Neutrophil (primary cell): ENCODE results near the gene RBMX.

Experiments
- H3K27ac ChIP-seq: fragments of 200-600 bp; sonication (generic); 2 replicates; pipeline ENCODE4 v1.5.1; 2016; ENCODE audit warnings: mild to moderate bottlenecking, moderate library complexity
- H3K27me3 ChIP-seq: fragments of 200-600 bp; sonication (generic); 2 replicates; pipeline ENCODE4 v1.6.0; 2016; ENCODE audit warnings: mild to moderate bottlenecking
- H3K36me3 ChIP-seq: fragments of 200-600 bp; sonication (generic); 2 replicates; pipeline ENCODE4 v1.5.1; 2017
- H3K4me1 ChIP-seq, 2 experiments: fragments of 200-600 bp in 1 of 2; sonication (generic) in 1 of 2; 1 replicate in 1 of 2; 2 replicates in 1 of 2; pipeline versions ENCODE4 v1.5.1 to v1.6.1; 2013 to 2016; ENCODE audit warnings: low read depth in 1 of 2, low read length in 1 of 2, mild to moderate bottlenecking in 1 of 2, moderate library complexity in 1 of 2; ENCODE audit not compliant: control insufficient read depth in 1 of 2, insufficient read depth in 1 of 2
- H3K4me3 ChIP-seq, 2 experiments: fragments of 200-600 bp in 1 of 2; sonication (generic) in 1 of 2; 1 replicate in 1 of 2; 2 replicates in 1 of 2; pipeline ENCODE4 v1.5.1; 2013 to 2016; ENCODE audit warnings: low read depth in 1 of 2, low read length in 1 of 2, mild to moderate bottlenecking in 1 of 2, moderate library complexity in 1 of 2
- H3K9me3 ChIP-seq: fragments of 200-600 bp; sonication (generic); 2 replicates; pipeline ENCODE4 v1.5.1; 2016
- CTCF ChIP-seq: fragments of 200-600 bp; sonication (generic); IDR thresholded peaks from 2 replicates; pipeline ENCODE4 v1.5.1; 2016; ENCODE audit warnings: antibody characterized with exemption

Gene RBMX

GRCh38 chrX:136870064-136870463 is 10.5 kb downstream of the RBMX start:
- no peak overlapping the region for H3K4me3 ChIP-seq
- H3K27me3 ChIP-seq = no peaks in the 10 kb centered on the region
- no peak for TF ChIP-seq CTCF
- peaks cover 3 to 9% of the 10 kb centered on the region in 2 experiments for H3K4me1 ChIP-seq
- peaks cover 19% of the 10 kb centered on the region for H3K36me3 ChIP-seq
- no peaks in the 10 kb centered on the region for H3K9me3 ChIP-seq
- peak overlapping the region; percentile 51 for H3K27ac ChIP-seq

GRCh38 chrX:136868283-136869055 is 12.1 kb downstream of the RBMX start:
- Histone ChIP-seq H3K27me3 (no peaks in the 10 kb centered on the region), H3K36me3 (peaks cover 7% of the 10 kb centered on the region), H3K9me3 (no peaks in the 10 kb centered on the region), H3K4me3 (no peak overlapping the region), H3K27ac (no peak overlapping the region), H3K4me1 (peaks cover 3 to 9% of the 10 kb centered on the region in 2 experiments)
- TF ChIP-seq CTCF = no peak

GRCh38 chrX:136867518-136867917 is 13.0 kb downstream of the RBMX start:
- Histone ChIP-seq H3K27ac (no peak overlapping the region), H3K4me1 (peaks cover 3 to 9% of the 10 kb centered on the region in 2 experiments), H3K27me3 (no peaks in the 10 kb centered on the region), H3K4me3 (no peak overlapping the region), H3K9me3 (no peaks in the 10 kb centered on the region), H3K36me3 (peaks cover 7% of the 10 kb centered on the region)
- no peak for TF ChIP-seq CTCF

- H3K36me3 ChIP-seq = peaks cover 4% of the 10 kb centered on the region
- no peak for TF ChIP-seq CTCF
- no peaks in the 10 kb centered on the region for H3K9me3 ChIP-seq
- no peak overlapping the region for H3K4me3 ChIP-seq
- no peaks in the 10 kb centered on the region for H3K27me3 ChIP-seq
- H3K4me1 ChIP-seq = peaks cover 3 to 9% of the 10 kb centered on the region in 2 experiments
- no peak overlapping the region for H3K27ac ChIP-seq
Measured at GRCh38 chrX:136867096-136867491, 13.4 kb downstream of the RBMX start.

GRCh38 chrX:136866337-136867095 is 14.0 kb downstream of the RBMX start:
- H3K36me3 ChIP-seq = no peaks in the 10 kb centered on the region
- no peaks in the 10 kb centered on the region for H3K9me3 ChIP-seq
- H3K4me3 ChIP-seq = no peak overlapping the region
- H3K4me1 ChIP-seq = peaks cover 3 to 9% of the 10 kb centered on the region in 2 experiments
- no peak overlapping the region for H3K27ac ChIP-seq
- no peaks in the 10 kb centered on the region for H3K27me3 ChIP-seq
- TF ChIP-seq CTCF = no peak
